BLaER1 (cell line): ENCODE data around the gene WFDC10B.

Experiments
- H3K27ac ChIP-seq: shearing (Covaris generic); formaldehyde crosslinking; 2 replicates; pipeline ENCODE4 v1.8.1; 2022
- H3K27me3 ChIP-seq: shearing (Covaris generic); formaldehyde crosslinking; 2 replicates; pipeline ENCODE4 v1.8.1; 2022
- H3K36me3 ChIP-seq: shearing (Covaris generic); formaldehyde crosslinking; 2 replicates; pipeline ENCODE4 v1.8.1; 2022
- H3K4me1 ChIP-seq: shearing (Covaris generic); formaldehyde crosslinking; 2 replicates; pipeline ENCODE4 v1.8.1; 2022
- H3K4me2 ChIP-seq: shearing (Covaris generic); formaldehyde crosslinking; 2 replicates; pipeline ENCODE4 v1.8.1; 2022
- H3K4me3 ChIP-seq: shearing (Covaris generic); formaldehyde crosslinking; 2 replicates; pipeline ENCODE4 v1.8.1; 2022
- H3K9ac ChIP-seq: shearing (Covaris generic); formaldehyde crosslinking; 2 replicates; pipeline ENCODE4 v1.8.1; 2022
- H3K9me3 ChIP-seq: shearing (Covaris generic); formaldehyde crosslinking; 2 replicates; pipeline ENCODE4 v1.8.1; 2022
- H4K20me1 ChIP-seq: shearing (Covaris generic); formaldehyde crosslinking; 2 replicates; pipeline ENCODE4 v1.8.1; 2022
- Cebpa-rat ChIP-seq: shearing (Covaris generic); IDR thresholded peaks from 2 replicates; pipeline ENCODE4 v1.8.1; 2022

The WFDC10B gene

DNA sequence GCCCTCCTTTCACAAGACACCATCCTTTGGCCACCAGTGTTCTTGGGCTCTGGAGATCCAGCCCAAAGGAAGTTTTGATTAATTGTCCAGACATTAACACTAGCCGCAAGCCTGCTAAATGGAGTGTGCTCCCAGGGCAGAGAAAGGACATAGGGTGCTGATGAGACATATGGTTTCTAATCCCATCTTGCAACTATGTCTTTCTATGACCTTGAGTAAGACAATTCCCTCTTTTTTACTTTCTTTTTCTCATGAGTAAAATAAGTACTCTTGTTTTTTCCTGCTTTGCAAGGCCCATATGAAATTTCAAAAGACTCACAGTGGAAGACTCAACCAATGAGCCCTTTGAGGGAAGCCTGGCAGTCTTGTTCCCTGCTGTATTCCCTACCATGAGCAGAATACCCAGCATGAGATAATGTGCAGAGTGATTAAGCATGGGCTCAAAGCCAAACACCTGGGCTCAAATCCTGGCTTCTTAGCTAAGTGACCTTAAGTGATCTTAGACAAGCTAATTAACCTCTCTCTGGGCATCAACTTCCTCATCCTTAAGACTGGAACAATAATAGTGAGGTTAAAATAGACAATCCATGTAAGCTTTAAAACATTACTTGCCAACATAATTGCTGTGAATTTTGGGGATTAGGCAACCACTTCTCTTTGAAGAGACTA, at the start of gene WFDC10B:
Gene WFDC10B, minus strand, starts transcription at position 51 of the 669 bp plus-strand sequence. CDS start 19,027 bp downstream, outside the sequence.
- H3K36me3 ChIP-seq, result no peaks in the 10 kb centered on the region
- no peak within 1 kb of the TSS for H3K4me2 ChIP-seq
- H3K9ac ChIP-seq, result no peak within 1 kb of the TSS
- TF ChIP-seq Cebpa-rat, result no peak
- no peaks in the 10 kb centered on the region for H3K4me1 ChIP-seq
- no peak within 1 kb of the TSS for H3K27ac ChIP-seq
- H4K20me1 ChIP-seq, result no peaks in the 10 kb centered on the region
- H3K4me3 ChIP-seq, result no peak within 1 kb of the TSS
- H3K27me3 ChIP-seq, result no peaks in the 10 kb centered on the region
- H3K9me3 ChIP-seq, result no peaks in the 10 kb centered on the region

DNA sequence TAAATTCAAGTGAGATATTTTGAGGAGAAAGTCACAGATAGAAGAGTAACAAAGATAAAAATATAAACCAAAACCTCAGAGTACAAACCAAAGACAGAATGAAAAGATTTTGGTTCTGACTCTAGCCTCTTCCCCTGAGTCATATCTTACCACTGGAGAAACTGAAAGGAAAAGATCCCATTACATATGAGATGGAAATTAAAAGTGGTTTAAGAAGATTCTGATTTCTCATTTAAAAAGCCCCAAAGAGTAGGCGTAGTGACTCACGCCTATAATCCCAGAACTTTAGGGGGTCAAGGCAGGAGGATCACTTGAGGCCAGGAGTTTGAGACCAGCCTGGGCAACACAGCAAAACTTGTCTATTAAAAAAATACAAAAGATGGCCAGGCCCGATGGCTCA, 47.9 kb upstream of the WFDC10B start:
- no peaks in the 10 kb centered on the region for H4K20me1 ChIP-seq
- no peak overlapping the region for H3K4me3 ChIP-seq
- H3K27me3 ChIP-seq, result no peaks in the 10 kb centered on the region
- peaks cover 13% of the 10 kb centered on the region for H3K9me3 ChIP-seq
- H3K4me1 ChIP-seq, result no peaks in the 10 kb centered on the region
- H3K9ac ChIP-seq, result no peak overlapping the region
- no peak overlapping the region for H3K4me2 ChIP-seq
- TF ChIP-seq Cebpa-rat, result no peak
- no peaks in the 10 kb centered on the region for H3K36me3 ChIP-seq
- no peak overlapping the region for H3K27ac ChIP-seq

DNA sequence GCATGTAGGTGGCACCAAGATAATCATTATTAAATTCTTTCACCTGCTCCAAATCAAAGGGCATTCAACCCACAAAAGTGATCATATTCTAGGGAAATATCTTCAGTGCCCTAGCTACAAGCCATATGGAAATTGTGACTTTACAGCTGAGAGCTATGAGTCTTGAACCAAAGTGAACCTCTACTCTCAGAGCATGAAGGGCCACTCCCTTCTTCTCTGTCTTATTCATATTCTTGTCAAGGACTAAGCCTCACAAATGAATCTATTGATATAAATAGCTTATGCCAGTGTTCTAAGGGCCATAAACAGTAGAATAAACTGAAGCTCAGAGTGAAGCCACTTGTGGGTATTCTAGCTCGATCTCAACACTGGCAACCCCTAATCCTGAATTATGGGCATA, 46.9 kb upstream of the WFDC10B start:
- Histone ChIP-seq H3K36me3 (no peaks in the 10 kb centered on the region), H3K27ac (no peak overlapping the region), H3K4me1 (no peaks in the 10 kb centered on the region), H3K9me3 (peaks cover 13% of the 10 kb centered on the region), H3K4me3 (no peak overlapping the region), H3K4me2 (no peak overlapping the region), H3K9ac (no peak overlapping the region), H4K20me1 (no peaks in the 10 kb centered on the region), H3K27me3 (no peaks in the 10 kb centered on the region)
- TF ChIP-seq Cebpa-rat, result no peak

DNA sequence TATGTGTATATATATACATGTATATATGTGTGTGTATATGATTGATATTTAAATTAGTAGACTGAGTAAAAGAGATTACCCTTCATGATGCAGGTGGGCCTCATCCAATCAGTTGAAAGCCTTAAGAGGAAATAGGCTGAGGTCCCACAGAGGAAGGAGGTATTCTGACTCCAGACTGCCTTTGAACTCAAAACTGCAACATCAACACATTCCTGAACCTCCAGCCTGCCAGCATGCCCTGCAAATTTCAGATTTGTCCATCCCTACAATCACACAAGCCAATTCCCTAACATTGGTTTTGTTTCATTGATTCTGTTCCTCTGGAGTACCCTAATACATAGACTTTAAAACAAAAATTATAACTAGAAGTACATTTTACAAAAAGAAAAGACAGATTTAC, 40.2 kb upstream of the WFDC10B start:
- no peak overlapping the region for H3K4me2 ChIP-seq

DNA sequence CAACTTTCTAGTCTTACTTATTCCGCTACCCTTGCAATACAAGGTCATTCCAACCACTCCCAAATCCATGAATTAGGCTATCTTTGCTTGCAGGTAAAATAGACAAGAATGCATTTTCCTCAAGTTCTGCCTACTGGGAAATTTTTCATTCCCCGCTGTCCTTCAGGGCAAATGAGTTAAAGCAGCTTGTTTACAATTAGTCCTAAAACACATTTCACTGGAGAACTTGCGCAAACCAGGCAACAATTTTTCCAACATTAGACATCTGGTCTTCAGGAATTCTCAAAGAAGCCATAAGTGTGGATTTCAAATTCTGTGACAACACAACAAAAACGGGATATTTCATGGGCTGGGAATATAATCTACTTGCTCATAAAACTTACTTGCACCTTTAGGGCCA, 37.8 kb upstream of the WFDC10B start:
- no peaks in the 10 kb centered on the region for H4K20me1 ChIP-seq
- H3K4me3 ChIP-seq, result no peak overlapping the region
- H3K4me2 ChIP-seq, result no peak overlapping the region
- H3K36me3 ChIP-seq, result no peaks in the 10 kb centered on the region
- H3K4me1 ChIP-seq, result no peaks in the 10 kb centered on the region
- H3K9ac ChIP-seq, result no peak overlapping the region
- H3K27me3 ChIP-seq, result no peaks in the 10 kb centered on the region
- TF ChIP-seq Cebpa-rat, result no peak
- H3K27ac ChIP-seq, result no peak overlapping the region
- H3K9me3 ChIP-seq, result peaks cover 3% of the 10 kb centered on the region

More for the DNA sequence above, 40.2 kb upstream of the WFDC10B start:
- Histone ChIP-seq H3K36me3 (no peaks in the 10 kb centered on the region), H3K4me3 (no peak overlapping the region), H3K9me3 (no peaks in the 10 kb centered on the region), H3K27me3 (no peaks in the 10 kb centered on the region), H3K4me1 (no peaks in the 10 kb centered on the region), H3K27ac (no peak overlapping the region), H4K20me1 (no peaks in the 10 kb centered on the region), H3K9ac (no peak overlapping the region)
- no peak for TF ChIP-seq Cebpa-rat

DNA sequence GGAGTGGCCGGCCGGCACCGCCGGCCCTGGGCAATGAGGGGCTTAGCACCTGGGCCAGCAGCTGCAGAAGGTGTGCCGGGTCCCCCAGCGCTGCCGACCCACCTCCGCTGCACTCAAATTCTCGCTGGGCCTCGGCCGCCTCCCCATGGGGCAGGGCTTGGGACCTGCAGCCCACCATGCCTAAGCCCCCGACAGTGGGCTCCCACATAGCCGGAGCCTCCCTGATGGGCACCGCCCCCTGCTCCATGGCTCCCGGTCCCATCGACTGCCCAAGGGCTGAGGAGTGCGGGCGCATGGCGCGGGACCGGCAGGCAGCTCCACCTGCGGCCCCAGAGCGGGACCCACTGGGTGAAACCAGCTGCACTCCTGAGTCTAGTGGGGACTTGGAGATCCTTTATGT, 31.2 kb upstream of the WFDC10B start:
- Histone ChIP-seq H3K4me1 (no peaks in the 10 kb centered on the region), H3K4me2 (no peak overlapping the region), H3K27ac (no peak overlapping the region), H4K20me1 (no peaks in the 10 kb centered on the region), H3K9me3 (peaks cover 52% of the 10 kb centered on the region), H3K4me3 (no peak overlapping the region), H3K36me3 (no peaks in the 10 kb centered on the region), H3K27me3 (no peaks in the 10 kb centered on the region), H3K9ac (no peak overlapping the region)
- TF ChIP-seq Cebpa-rat, result no peak

DNA sequence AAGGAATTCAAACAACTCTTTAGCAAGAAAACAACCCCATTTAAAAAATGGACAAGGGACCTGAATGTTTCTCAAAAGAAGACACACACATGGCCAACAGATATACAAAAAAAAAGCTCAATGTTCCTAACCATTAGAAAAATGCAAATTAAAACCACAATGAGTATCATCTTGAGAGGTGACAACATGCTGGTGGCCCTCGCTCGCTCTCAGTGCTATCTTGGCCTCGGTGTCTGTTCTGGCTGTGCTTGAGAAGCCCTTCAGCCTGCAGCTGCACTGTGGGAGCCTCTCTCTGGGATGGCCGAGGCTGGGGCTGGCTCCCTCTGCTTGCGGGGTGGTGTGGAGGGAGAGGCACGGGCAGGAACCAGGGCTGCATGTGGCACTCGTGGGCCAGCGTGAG, 30.7 kb upstream of the WFDC10B start:
- Histone ChIP-seq H3K36me3 (no peaks in the 10 kb centered on the region), H3K9me3 (peaks cover 52% of the 10 kb centered on the region), H3K4me3 (no peak overlapping the region), H4K20me1 (no peaks in the 10 kb centered on the region), H3K27me3 (no peaks in the 10 kb centered on the region), H3K9ac (no peak overlapping the region), H3K4me2 (no peak overlapping the region), H3K27ac (no peak overlapping the region), H3K4me1 (no peaks in the 10 kb centered on the region)
- TF ChIP-seq Cebpa-rat, result no peak

DNA sequence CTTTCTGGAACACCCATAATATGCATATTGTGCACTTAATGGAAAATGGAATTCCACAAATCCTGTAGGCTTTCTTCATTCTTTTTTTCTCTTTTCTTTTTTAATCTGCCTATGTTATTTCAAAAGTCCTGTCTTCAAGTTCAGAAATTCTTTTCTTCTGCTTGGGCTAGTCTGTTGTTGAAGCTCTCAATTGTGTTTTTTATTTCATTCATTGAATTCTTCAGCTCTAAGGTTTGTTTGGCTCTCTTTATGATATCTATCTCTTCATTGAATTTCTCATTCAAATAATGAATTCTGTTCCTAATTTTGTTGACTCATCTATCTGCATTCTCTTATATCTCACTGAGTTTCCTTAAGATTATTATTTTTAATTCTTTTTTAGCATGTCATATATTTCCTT, 27.4 kb upstream of the WFDC10B start:
- no peak overlapping the region for H3K4me3 ChIP-seq
- H3K36me3 ChIP-seq, result no peaks in the 10 kb centered on the region
- no peak for TF ChIP-seq Cebpa-rat
- H4K20me1 ChIP-seq, result no peaks in the 10 kb centered on the region
- peaks cover 45% of the 10 kb centered on the region for H3K9me3 ChIP-seq
- H3K9ac ChIP-seq, result no peak overlapping the region
- H3K27me3 ChIP-seq, result no peaks in the 10 kb centered on the region
- H3K4me2 ChIP-seq, result no peak overlapping the region
- H3K4me1 ChIP-seq, result no peaks in the 10 kb centered on the region
- no peak overlapping the region for H3K27ac ChIP-seq

DNA sequence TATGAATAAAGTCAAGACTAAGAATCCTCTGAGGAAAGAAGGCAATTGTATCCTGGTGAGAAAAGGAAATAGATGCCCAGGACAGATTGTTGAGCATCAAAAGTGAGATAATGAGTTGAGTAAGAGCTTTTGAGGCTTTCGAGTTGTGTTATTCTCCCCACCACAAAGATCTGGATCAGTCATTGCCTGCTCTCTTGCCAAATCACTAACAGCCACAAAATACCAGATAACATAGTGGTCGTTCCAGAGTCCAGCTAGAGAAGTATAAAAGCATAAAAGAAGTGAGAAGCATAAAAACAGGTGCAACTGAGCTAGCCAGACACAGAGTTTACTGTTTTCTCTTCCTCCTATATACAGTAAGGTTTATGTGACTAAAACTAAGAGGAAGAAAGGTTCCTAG, 22.2 kb upstream of the WFDC10B start:
- no peak for TF ChIP-seq Cebpa-rat
- no peak overlapping the region for H3K9ac ChIP-seq
- no peak overlapping the region for H3K4me3 ChIP-seq
- no peaks in the 10 kb centered on the region for H3K27me3 ChIP-seq
- H3K9me3 ChIP-seq, result peaks cover 11% of the 10 kb centered on the region
- H3K4me2 ChIP-seq, result no peak overlapping the region
- no peaks in the 10 kb centered on the region for H3K36me3 ChIP-seq
- no peak overlapping the region for H3K27ac ChIP-seq
- H4K20me1 ChIP-seq, result no peaks in the 10 kb centered on the region
- no peaks in the 10 kb centered on the region for H3K4me1 ChIP-seq

DNA sequence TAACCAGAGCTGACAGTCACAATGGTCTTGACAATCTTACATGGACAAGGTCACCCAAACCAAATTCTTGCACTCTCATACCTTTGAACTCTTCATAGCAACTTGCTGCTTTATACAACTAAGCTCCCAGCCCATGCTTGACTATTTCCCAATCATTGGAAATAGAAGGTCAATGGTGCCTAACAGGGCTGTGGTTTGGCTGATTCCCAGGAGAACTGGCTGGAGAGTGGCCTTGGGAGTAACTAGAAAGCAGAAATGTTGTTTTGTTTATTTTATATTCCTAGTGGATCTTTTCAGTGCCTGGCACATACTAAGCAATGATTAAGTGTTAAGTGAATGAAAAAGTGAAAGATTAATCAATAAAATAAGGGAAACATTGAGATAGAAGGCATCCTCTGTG, 20.3 kb upstream of the WFDC10B start:
- Histone ChIP-seq H3K4me1 (no peaks in the 10 kb centered on the region), H3K9me3 (no peaks in the 10 kb centered on the region), H3K36me3 (no peaks in the 10 kb centered on the region), H3K4me2 (no peak overlapping the region), H4K20me1 (no peaks in the 10 kb centered on the region), H3K9ac (no peak overlapping the region), H3K27me3 (no peaks in the 10 kb centered on the region), H3K27ac (no peak overlapping the region), H3K4me3 (no peak overlapping the region)
- no peak for TF ChIP-seq Cebpa-rat

DNA sequence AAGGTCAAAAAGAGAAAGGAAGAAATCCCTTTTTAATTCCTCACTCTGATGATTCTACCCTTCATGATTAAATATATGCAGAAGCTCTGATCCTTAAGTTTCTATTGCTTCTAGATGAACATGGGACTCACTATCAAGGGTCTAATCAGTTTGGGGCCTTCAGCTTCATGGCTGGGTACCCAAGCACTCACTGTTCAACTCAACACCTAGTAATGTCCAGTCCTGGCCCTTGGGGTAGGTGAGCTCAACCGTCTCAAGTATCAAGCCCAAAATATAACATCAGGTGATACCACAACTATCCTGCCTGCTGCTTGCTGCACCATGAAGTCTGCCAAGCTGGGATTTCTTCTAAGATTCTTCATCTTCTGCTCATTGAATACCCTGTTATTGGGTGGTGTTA, 17.2 kb upstream of the WFDC10B start, which contains the start of gene SPINT4:
Gene SPINT4, plus strand, starts transcription at position 301 of the 400 bp plus-strand sequence. Its CDS starts 21 bp downstream, at position 322.
- Histone ChIP-seq H3K4me1 (peaks cover 2% of the 10 kb centered on the region), H3K4me3 (no peak within 1 kb of the TSS), H3K4me2 (no peak within 1 kb of the TSS), H3K9me3 (peaks cover 22% of the 10 kb centered on the region), H3K36me3 (no peaks in the 10 kb centered on the region), H3K27ac (no peak within 1 kb of the TSS), H3K27me3 (no peaks in the 10 kb centered on the region), H3K9ac (no peak within 1 kb of the TSS), H4K20me1 (no peaks in the 10 kb centered on the region)
- TF ChIP-seq Cebpa-rat, result no peak
